Colonic mucosa (tissue), 4 donors: ENCODE measurements around the gene TCP11L1. TPM values are rescaled to one million over a fixed set of nuclear protein-coding genes. Genes with fewer than 3 reads are reported as not detected.
"Not testable (repeated sequence)": the region's sequence is repeated elsewhere in the genome, so short reads cannot be mapped to it uniquely, and the experiment has no call there.

ENCODE experiments used
- DNase-seq: peaks from one replicate; pipeline ENCODE4 v3.0.0-alpha.2; 2020
- H3K27ac ChIP-seq: fragments of 200-600 bp; one replicate; pipeline ENCODE4 v1.8.0; 2021
- H3K27me3 ChIP-seq: fragments of 200-600 bp; one replicate; pipeline ENCODE4 v1.8.0; 2021
- H3K36me3 ChIP-seq: fragments of 200-600 bp; one replicate; pipeline ENCODE4 v1.8.0; 2021
- H3K4me1 ChIP-seq: fragments of 200-600 bp; one replicate; pipeline ENCODE4 v1.8.0; 2021; ENCODE audit warnings: mild to moderate bottlenecking
- H3K4me3 ChIP-seq: fragments of 200-600 bp; one replicate; pipeline ENCODE4 v1.8.0; 2021
- H3K9ac ChIP-seq, 2 donors: one replicate each; pipeline ENCODE4 v1.7.0; 2013; ENCODE audit warnings: control low read depth in 2 of 2, low read depth in 2 of 2, low read length in 2 of 2
- H3K9me3 ChIP-seq: fragments of 200-600 bp; one replicate; pipeline ENCODE4 v1.8.0; 2021
- CTCF ChIP-seq: fragments of 200-600 bp; IDR thresholded peaks from one replicate; pipeline ENCODE4 v1.8.0; 2022; ENCODE audit warnings: antibody characterized with exemption, mild to moderate bottlenecking
- intact Hi-C: fragments of 100-400 bp; cut with DNase I; formaldehyde crosslinking; loops from one replicate; pipeline ENCODE4 v1.14.1; 2022
- total RNA-seq, 2 donors: library from RNA; stranded (reverse); fragmentation: NEBNext Ultra II Directional in 1 of 2; extraction: Animal tissue kit (Norgen Biotek cat#: 25700) in 1 of 2; gene quantifications; one replicate each; pipeline ENCODE4 v1.2.1, GENCODE V29; 2021
- donor health status: healthy.
- donor health status: DM: no; HTN: no; CAD: no.
- donor health status: DM: no; HTN: no; CAD: no.

Gene TCP11L1
- total RNA-seq, 2 donors from 2014 or later, result 14.5 to 17.9 TPM

GRCh38 chr11:33028537-33028914 is 10.8 kb upstream of the TCP11L1 start:
- Histone ChIP-seq H3K4me3 (no peak overlapping the region), H3K4me1 (no peaks in the 10 kb centered on the region), H3K27me3 (no peaks in the 10 kb centered on the region), H3K27ac (no peak overlapping the region), H3K36me3 (no peaks in the 10 kb centered on the region), H3K9me3 (no peaks in the 10 kb centered on the region), H3K9ac (no peak overlapping the region)
- DNase-seq, result no peak
- intact Hi-C loops, result no loop called here
- no peak for TF ChIP-seq CTCF

- H3K4me3 ChIP-seq, H3K36me3 ChIP-seq, DNase-seq, intact Hi-C loops, H3K27ac ChIP-seq, H3K4me1 ChIP-seq, H3K27me3 ChIP-seq, H3K9ac ChIP-seq, H3K9me3 ChIP-seq: not testable (repeated sequence)
These were observed 10.2 kb upstream of the TCP11L1 start for GRCh38 chr11:33029218-33029617.

- Histone ChIP-seq H3K27ac (no peak overlapping the region), H3K9me3 (no peaks in the 10 kb centered on the region), H3K4me3 (no peak overlapping the region), H3K9ac (no peak overlapping the region), H3K36me3 (no peaks in the 10 kb centered on the region), H3K4me1 (no peaks in the 10 kb centered on the region), H3K27me3 (no peaks in the 10 kb centered on the region)
- DNase-seq, result no peak
- no peak for TF ChIP-seq CTCF
- intact Hi-C loops, result no loop called here
These were observed 5.9 kb upstream of the TCP11L1 start for GRCh38 chr11:33033493-33033892.

- Histone ChIP-seq H3K36me3 (no peaks in the 10 kb centered on the region), H3K27me3 (no peaks in the 10 kb centered on the region), H3K4me3 (no peak overlapping the region), H3K4me1 (no peaks in the 10 kb centered on the region), H3K9me3 (no peaks in the 10 kb centered on the region), H3K9ac (no peak overlapping the region), H3K27ac (no peak overlapping the region)
- no peak for DNase-seq
- no peak for TF ChIP-seq CTCF
- intact Hi-C loops, result no loop called here
These were observed 4.4 kb upstream of the TCP11L1 start for GRCh38 chr11:33035011-33035410.

- Histone ChIP-seq H3K36me3 (peaks cover 10% of the 10 kb centered on the region), H3K27ac (peak overlapping the region; percentile 99), H3K9me3 (no peaks in the 10 kb centered on the region), H3K4me1 (peaks cover 8% of the 10 kb centered on the region), H3K27me3 (no peaks in the 10 kb centered on the region), H3K4me3 (peak overlapping the region; percentile 95), H3K9ac (peak overlapping the region; percentile 87 to 89)
- intact Hi-C loops, result no loop called here
- no peak for TF ChIP-seq CTCF
- no peak for DNase-seq
These were observed 875 bp downstream of the TCP11L1 start for GRCh38 chr11:33040033-33040861.

GRCh38 chr11:33040862-33041453 is 1.6 kb downstream of the TCP11L1 start:
- H3K4me1 ChIP-seq, result peaks cover 8% of the 10 kb centered on the region
- peak overlapping the region in 1 of 2 donors; percentile 55 for H3K9ac ChIP-seq
- no peaks in the 10 kb centered on the region for H3K9me3 ChIP-seq
- no peak for DNase-seq
- TF ChIP-seq CTCF, result no peak
- no peak overlapping the region for H3K27ac ChIP-seq
- intact Hi-C loops, result no loop called here
- H3K27me3 ChIP-seq, result no peaks in the 10 kb centered on the region
- H3K36me3 ChIP-seq, result peaks cover 10% of the 10 kb centered on the region
- H3K4me3 ChIP-seq, result no peak overlapping the region
